ENCODE data around the gene EML4. TPM values are rescaled to one million over a fixed set of nuclear protein-coding genes. Genes with fewer than 3 reads are reported as not detected.
"Not testable (repeated sequence)": the region's sequence is repeated elsewhere in the genome, so short reads cannot be mapped to it uniquely, and the experiment has no call there.

The EML4 gene
- total RNA-seq, 2 donors from 2014 or later: 32.8 to 59.9 TPM

- H3K9me3 ChIP-seq: no peaks in the 10 kb centered on the region
- ATAC-seq (ENCODE audit: insufficient number of reproducible peaks, low FRiP score, low read depth): no peak
- H3K27me3 ChIP-seq (replicated peaks; ENCODE audit: insufficient read depth): no peaks in the 10 kb centered on the region
- no peak for TF ChIP-seq CTCF (IDR thresholded peaks at IDR 0.05)
- no peak for DNase-seq (ENCODE audit: low spot score)
- H3K4me3 ChIP-seq: peak overlapping the region; percentile 78
- H3K4me1 ChIP-seq (ENCODE audit: control insufficient read depth in 1 of 2, low read depth in 2 of 2): peaks cover 20 to 47% of the 10 kb centered on the region in 2 donors
- H3K36me3 ChIP-seq: no peaks in the 10 kb centered on the region
- H3K27ac ChIP-seq: peak overlapping the region; percentile 55 to 77
Observed at GRCh38 chr2:42171396-42171980, 2.3 kb downstream of the EML4 start.

- no peak for DNase-seq (ENCODE audit: low spot score)
- H3K27me3 ChIP-seq (replicated peaks; ENCODE audit: insufficient read depth): no peaks in the 10 kb centered on the region
- H3K27ac ChIP-seq: peak overlapping the region; percentile 55 to 77
- H3K4me1 ChIP-seq (ENCODE audit: control insufficient read depth in 1 of 2, low read depth in 2 of 2): peaks cover 20 to 47% of the 10 kb centered on the region in 2 donors
- TF ChIP-seq CTCF (IDR thresholded peaks at IDR 0.05): no peak
- H3K36me3 ChIP-seq: no peaks in the 10 kb centered on the region
- H3K9me3 ChIP-seq: no peaks in the 10 kb centered on the region
- no peak for ATAC-seq (ENCODE audit: insufficient number of reproducible peaks, low FRiP score, low read depth)
- peak overlapping the region; percentile 78 for H3K4me3 ChIP-seq
Observed at GRCh38 chr2:42172020-42172419, 2.9 kb downstream of the EML4 start.

DNA sequence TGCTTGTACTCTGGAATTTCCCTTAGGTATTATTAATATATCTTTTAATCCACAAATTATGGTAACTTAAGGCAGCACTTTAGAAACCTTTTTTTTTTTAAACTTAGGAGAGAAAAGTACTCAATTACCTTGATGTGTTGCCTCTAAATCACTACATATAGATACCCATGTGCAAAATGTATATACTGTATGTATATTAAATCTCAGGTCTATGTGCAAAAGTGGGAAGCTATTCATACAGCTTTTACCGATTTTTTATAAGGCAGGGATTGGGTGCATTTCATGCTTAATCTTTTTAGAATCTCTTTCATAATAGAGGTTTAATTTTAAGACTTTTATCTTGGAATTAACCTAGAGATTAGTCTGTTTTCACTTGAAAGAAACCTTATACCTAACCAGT lies 3.4 kb downstream of the EML4 start:
- ATAC-seq (ENCODE audit: insufficient number of reproducible peaks, low FRiP score, low read depth) (no peak), DNase-seq (ENCODE audit: low spot score) (no peak)
- Histone ChIP-seq H3K4me3 (no peak overlapping the region), H3K4me1 (ENCODE audit: control insufficient read depth in 1 of 2, low read depth in 2 of 2) (peaks cover 20 to 45% of the 10 kb centered on the region in 2 donors), H3K36me3 (no peaks in the 10 kb centered on the region), H3K9me3 (no peaks in the 10 kb centered on the region), H3K27me3 (replicated peaks; ENCODE audit: insufficient read depth) (no peaks in the 10 kb centered on the region), H3K27ac (no peak overlapping the region)
- no peak for TF ChIP-seq CTCF (IDR thresholded peaks at IDR 0.05)

DNA sequence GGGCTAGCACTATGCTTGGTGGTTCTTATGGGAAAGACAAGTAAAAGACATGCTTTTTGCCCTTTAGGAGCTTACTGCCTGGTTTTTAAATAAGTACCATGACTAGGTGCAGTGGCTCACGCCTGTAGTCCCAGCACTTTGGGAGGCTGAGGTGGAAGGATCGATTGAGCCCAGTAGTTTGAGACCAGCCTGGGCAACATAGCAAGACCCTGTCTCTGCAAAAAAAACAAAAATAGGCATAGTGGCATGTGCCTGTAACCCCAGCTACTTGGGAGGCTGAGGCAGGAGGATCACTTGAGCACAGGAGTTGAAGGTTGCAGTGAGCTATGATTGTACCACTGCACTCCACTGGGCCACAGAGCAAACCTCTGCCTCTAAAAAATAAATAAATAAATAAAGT lies 4.3 kb downstream of the EML4 start:
- not testable (repeated sequence) for ATAC-seq (ENCODE audit: insufficient number of reproducible peaks, low FRiP score, low read depth); H3K4me3 ChIP-seq; H3K9me3 ChIP-seq; H3K36me3 ChIP-seq; H3K27me3 ChIP-seq (replicated peaks; ENCODE audit: insufficient read depth); DNase-seq (ENCODE audit: low spot score); H3K27ac ChIP-seq
- peaks cover 20 to 44% of the 10 kb centered on the region in 2 donors for H3K4me1 ChIP-seq (ENCODE audit: control insufficient read depth in 1 of 2, low read depth in 2 of 2)

DNA sequence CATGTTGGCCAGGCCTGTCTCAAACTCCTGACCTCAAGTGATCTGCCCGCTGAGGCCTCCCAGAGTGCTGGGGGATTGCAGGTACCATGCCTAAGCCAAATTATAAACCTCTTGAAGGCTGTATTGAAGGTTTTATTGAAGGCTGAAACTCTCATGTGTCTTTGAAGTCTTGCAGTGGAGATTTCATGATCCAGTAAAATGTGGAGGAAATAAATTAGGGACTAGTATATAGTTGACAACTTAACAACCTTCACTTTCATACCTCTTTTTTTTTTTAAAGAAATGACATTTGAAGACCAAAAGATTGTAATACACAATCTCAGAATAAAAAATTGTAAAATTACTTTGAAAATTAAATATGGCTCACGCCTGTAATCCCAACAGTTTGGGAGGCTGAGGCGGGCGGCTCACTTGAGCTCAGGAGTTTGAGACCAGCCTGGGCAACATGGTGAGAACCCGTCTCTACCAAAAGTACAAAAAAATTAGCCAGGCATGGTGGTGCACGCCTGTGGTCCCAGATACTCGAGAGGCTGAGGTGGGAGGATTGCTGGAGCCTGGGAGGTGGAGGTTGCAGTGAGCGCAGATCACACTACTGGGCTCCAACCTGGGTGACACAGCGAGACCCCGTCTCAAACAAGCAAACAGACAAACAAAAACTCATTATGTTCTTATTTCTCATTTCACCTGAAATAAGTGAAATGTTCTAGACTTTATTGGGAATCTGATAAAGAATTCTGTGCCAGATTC lies 8.0 kb downstream of the EML4 start:
- Histone ChIP-seq H3K4me1 (ENCODE audit: control insufficient read depth in 1 of 2, low read depth in 2 of 2) (peaks cover 29 to 43% of the 10 kb centered on the region in 2 donors), H3K27me3 (replicated peaks; ENCODE audit: insufficient read depth) (no peaks in the 10 kb centered on the region), H3K9me3 (no peaks in the 10 kb centered on the region), H3K36me3 (no peaks in the 10 kb centered on the region), H3K27ac (no peak overlapping the region), H3K4me3 (no peak overlapping the region)
- TF ChIP-seq CTCF (IDR thresholded peaks at IDR 0.05): no peak
- DNase-seq (ENCODE audit: low spot score): no peak
- ATAC-seq (ENCODE audit: insufficient number of reproducible peaks, low FRiP score, low read depth): no peak
